Neutrophil (primary cell): ENCODE data around the gene LRMDA.

Source experiments
- H3K27ac ChIP-seq: fragments of 200-600 bp; sonication (generic); 2 replicates; pipeline ENCODE4 v1.5.1; 2016; ENCODE audit warnings: mild to moderate bottlenecking, moderate library complexity
- H3K27me3 ChIP-seq: fragments of 200-600 bp; sonication (generic); 2 replicates; pipeline ENCODE4 v1.6.0; 2016; ENCODE audit warnings: mild to moderate bottlenecking
- H3K36me3 ChIP-seq: fragments of 200-600 bp; sonication (generic); 2 replicates; pipeline ENCODE4 v1.5.1; 2017
- H3K4me1 ChIP-seq, 2 experiments: fragments of 200-600 bp in 1 of 2; sonication (generic) in 1 of 2; 1 replicate in 1 of 2; 2 replicates in 1 of 2; pipeline versions ENCODE4 v1.5.1 to v1.6.1; 2013 to 2016; ENCODE audit warnings: low read depth in 1 of 2, low read length in 1 of 2, mild to moderate bottlenecking in 1 of 2, moderate library complexity in 1 of 2; ENCODE audit not compliant: control insufficient read depth in 1 of 2, insufficient read depth in 1 of 2
- H3K4me3 ChIP-seq, 2 experiments: fragments of 200-600 bp in 1 of 2; sonication (generic) in 1 of 2; 1 replicate in 1 of 2; 2 replicates in 1 of 2; pipeline ENCODE4 v1.5.1; 2013 to 2016; ENCODE audit warnings: low read depth in 1 of 2, low read length in 1 of 2, mild to moderate bottlenecking in 1 of 2, moderate library complexity in 1 of 2
- H3K9me3 ChIP-seq: fragments of 200-600 bp; sonication (generic); 2 replicates; pipeline ENCODE4 v1.5.1; 2016
- CTCF ChIP-seq: fragments of 200-600 bp; sonication (generic); IDR thresholded peaks from 2 replicates; pipeline ENCODE4 v1.5.1; 2016; ENCODE audit warnings: antibody characterized with exemption

LRMDA gene

GRCh38 chr10:75647675-75648074 is 216.3 kb downstream of the LRMDA start:
- H3K27me3 ChIP-seq: no peaks in the 10 kb centered on the region
- H3K27ac ChIP-seq: no peak overlapping the region
- no peak overlapping the region for H3K4me3 ChIP-seq
- no peaks in the 10 kb centered on the region for H3K36me3 ChIP-seq
- peaks cover 12 to 18% of the 10 kb centered on the region in 2 experiments for H3K4me1 ChIP-seq
- no peaks in the 10 kb centered on the region for H3K9me3 ChIP-seq
- no peak for TF ChIP-seq CTCF

- no peaks in the 10 kb centered on the region for H3K27me3 ChIP-seq
- TF ChIP-seq CTCF: no peak
- H3K27ac ChIP-seq: peak overlapping the region; percentile 3
- H3K36me3 ChIP-seq: no peaks in the 10 kb centered on the region
- peaks cover 12 to 18% of the 10 kb centered on the region in 2 experiments for H3K4me1 ChIP-seq
- no peak overlapping the region for H3K4me3 ChIP-seq
- H3K9me3 ChIP-seq: no peaks in the 10 kb centered on the region
Measured at GRCh38 chr10:75648351-75648750, 216.9 kb downstream of the LRMDA start.

- H3K27me3 ChIP-seq: no peaks in the 10 kb centered on the region
- peaks cover 12 to 18% of the 10 kb centered on the region in 2 experiments for H3K4me1 ChIP-seq
- no peaks in the 10 kb centered on the region for H3K36me3 ChIP-seq
- H3K9me3 ChIP-seq: no peaks in the 10 kb centered on the region
- H3K4me3 ChIP-seq: no peak overlapping the region
- peak overlapping the region; percentile 3 for H3K27ac ChIP-seq
- TF ChIP-seq CTCF: no peak
Measured at GRCh38 chr10:75648854-75649253, 217.4 kb downstream of the LRMDA start.

GRCh38 chr10:75649466-75649865 is 218.0 kb downstream of the LRMDA start:
- Histone ChIP-seq H3K27ac (no peak overlapping the region), H3K4me3 (no peak overlapping the region), H3K36me3 (no peaks in the 10 kb centered on the region), H3K4me1 (peaks cover 12 to 18% of the 10 kb centered on the region in 2 experiments), H3K27me3 (no peaks in the 10 kb centered on the region), H3K9me3 (no peaks in the 10 kb centered on the region)
- TF ChIP-seq CTCF: no peak

- Histone ChIP-seq H3K4me1 (peaks cover 12 to 18% of the 10 kb centered on the region in 2 experiments), H3K36me3 (no peaks in the 10 kb centered on the region), H3K9me3 (no peaks in the 10 kb centered on the region), H3K27me3 (no peaks in the 10 kb centered on the region), H3K4me3 (no peak overlapping the region), H3K27ac (no peak overlapping the region)
- no peak for TF ChIP-seq CTCF
Measured at GRCh38 chr10:75650648-75651047, 219.2 kb downstream of the LRMDA start.

GRCh38 chr10:75651417-75651816 is 220.0 kb downstream of the LRMDA start:
- Histone ChIP-seq H3K4me1 (peaks cover 12 to 18% of the 10 kb centered on the region in 2 experiments), H3K27me3 (no peaks in the 10 kb centered on the region), H3K4me3 (no peak overlapping the region), H3K27ac (no peak overlapping the region), H3K36me3 (no peaks in the 10 kb centered on the region), H3K9me3 (no peaks in the 10 kb centered on the region)
- TF ChIP-seq CTCF: no peak
